ENCODE results near the gene CXXC5.

The CXXC5 gene

GRCh38 chr5:139651043-139651834 is 3.1 kb downstream of the CXXC5 start:
- no peak for DNase-seq (ENCODE audit: low read depth in 3 of 3)

DNA sequence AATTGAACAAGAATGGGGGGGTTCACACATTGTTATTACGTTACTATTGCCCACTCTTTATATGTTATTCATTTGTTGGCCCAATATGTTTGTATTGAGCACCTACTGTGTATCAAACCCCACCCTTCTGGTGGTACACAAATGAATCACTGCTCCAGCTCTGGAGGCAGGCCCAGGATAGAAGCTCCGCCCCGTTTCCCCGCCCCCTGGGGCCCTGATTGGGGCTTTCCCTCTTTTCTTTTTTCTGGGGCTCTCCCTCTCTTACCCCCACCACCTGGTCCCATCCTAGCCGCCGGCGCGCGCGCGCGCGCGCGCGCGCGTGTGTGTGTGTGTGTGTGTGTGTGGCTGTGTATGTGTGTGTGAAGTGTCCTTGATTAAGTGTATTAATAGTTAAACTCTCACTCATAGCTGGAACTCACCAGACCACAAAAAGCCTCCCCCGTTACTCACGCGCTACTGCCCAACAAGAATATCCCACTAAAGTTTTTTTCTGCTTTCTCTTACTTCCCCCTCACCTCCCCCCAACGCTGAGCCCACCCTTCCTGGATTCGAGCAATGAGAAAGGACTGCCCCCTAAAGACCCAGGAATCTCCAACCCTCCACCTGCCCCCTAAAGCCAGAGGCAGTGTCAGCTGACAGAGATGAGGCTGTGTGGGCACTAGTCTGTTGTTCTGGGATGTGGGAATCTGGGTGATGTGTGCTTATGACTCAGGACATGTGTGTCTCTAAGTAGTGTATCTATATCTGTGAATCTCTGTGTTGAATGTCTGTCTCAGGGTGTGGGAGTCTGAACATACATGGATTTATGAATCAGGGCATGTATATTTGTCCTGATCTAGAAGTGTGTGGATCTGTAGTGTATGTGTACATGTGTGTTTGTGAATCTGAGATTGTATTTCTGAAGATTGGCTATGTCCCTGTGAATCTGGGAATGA is 4.0 kb downstream of the CXXC5 start:
- DNase-seq (ENCODE audit: low read depth in 3 of 3): peak in 1 of 3 experiments; percentile 60

DNA sequence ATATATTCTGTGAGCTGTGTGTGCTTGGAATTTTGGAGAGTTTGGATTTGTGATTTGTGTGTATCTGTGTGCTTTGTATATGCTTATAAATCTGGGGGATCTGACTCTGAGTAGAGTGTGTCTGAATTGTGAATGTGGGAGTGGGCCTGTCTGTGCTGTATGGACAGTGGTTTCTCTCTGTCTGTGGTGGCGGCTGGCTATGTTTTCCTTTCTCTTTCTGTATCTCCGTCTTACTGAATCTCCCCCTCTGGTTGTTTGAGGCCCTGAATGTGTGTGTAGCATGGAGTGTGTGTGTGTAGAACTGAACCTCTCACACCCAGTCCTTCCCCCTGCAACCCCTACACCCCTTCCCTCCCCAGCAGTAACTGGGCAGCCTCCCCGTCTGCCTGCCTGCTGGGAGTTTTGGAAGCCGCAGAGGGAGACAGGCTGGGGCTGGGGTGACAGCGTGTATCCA is 4.7 kb downstream of the CXXC5 start:
- no peak for DNase-seq (ENCODE audit: low read depth in 3 of 3)

DNA sequence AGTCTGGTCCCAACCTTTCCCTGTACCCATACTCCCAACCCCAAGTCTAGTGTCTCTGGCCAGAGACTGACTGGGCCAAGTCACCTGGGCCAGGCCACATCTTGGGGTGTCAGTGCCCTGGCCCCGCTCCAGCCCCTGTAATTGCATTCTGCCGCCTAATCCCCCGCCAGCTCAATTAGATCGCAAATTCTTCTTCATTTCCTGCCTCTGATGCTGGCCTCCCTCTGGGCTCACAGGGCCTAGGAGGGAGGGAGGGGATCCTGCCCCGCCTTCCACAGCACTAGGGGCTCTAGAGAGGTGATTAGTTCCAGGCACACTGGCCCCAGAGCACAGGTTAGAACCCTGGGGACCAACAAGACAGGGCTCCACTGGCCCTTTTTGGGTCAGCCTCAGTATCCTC is 5.5 kb downstream of the CXXC5 start:
- DNase-seq (ENCODE audit: low read depth in 3 of 3): no peak

GRCh38 chr5:139654464-139654863 is 6.3 kb downstream of the CXXC5 start:
- DNase-seq (ENCODE audit: low read depth in 3 of 3): no peak

GRCh38 chr5:139654871-139655491 is 6.8 kb downstream of the CXXC5 start:
- DNase-seq (ENCODE audit: low read depth in 3 of 3): no peak

- DNase-seq (ENCODE audit: low read depth in 3 of 3): no peak
Observed at GRCh38 chr5:139655727-139656271, 7.7 kb downstream of the CXXC5 start.

- no peak for DNase-seq (ENCODE audit: low read depth in 3 of 3)
Observed at GRCh38 chr5:139657363-139658321, 9.5 kb downstream of the CXXC5 start.

DNA sequence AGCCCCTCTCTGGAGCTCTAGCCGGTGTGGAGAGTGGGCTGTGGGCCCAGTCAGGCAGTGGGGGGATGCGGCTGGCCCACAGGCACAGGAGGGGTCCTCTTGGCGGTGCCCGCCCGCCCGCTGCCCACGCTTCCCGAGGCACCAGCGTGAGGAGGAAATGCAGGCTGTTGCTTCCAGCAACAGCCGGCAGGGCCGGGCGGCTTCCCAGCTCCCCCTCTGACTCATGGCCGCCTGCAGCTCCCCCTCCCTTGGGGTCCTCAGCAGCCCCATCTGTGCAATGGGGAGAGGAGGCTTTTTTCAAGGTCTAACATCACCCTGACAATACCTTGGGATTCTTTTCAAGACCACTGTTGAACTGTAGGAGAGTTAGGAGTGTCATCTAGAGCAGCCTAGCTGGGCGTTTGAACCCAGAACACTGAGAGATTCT is 10.4 kb downstream of the CXXC5 start:
- no peak for DNase-seq (ENCODE audit: low read depth in 3 of 3)

DNA sequence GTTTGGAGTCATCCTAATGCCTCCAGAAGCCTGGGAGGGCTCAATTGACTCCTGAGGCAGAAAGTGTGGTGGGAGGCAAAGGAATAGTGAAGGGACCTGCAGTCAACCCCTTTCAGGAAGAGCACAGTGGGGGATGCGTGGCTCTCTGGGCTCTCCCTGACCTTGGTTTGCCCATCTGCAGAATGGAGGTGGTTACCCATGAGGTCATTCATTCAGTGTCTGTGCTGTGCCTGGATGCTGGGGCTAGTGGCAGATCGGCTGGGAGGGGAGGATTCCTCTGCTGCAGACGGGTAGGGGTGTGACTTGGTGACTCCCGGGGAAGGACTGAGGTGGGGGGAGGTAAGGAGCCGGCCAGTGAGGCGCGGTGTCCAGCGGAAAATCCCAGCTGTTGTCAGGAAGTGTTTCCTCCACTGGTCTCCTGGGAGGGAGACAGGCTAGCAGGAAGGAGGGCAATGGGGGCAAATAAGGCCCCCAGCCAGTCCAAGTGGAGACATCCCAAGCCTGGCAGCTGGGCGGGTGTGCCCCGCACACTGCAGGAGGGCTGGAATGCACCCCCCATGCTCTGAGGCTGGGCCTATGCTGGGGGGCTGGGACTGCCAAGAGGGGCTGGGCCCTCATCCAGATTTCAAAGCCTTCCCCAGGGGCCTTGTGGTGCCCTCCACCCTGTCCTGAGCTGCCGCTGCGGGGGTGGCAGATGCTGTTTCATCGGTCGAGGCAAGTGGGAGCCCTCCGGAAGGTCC is 10.9 kb downstream of the CXXC5 start:
- DNase-seq (ENCODE audit: low read depth in 3 of 3): no peak

DNA sequence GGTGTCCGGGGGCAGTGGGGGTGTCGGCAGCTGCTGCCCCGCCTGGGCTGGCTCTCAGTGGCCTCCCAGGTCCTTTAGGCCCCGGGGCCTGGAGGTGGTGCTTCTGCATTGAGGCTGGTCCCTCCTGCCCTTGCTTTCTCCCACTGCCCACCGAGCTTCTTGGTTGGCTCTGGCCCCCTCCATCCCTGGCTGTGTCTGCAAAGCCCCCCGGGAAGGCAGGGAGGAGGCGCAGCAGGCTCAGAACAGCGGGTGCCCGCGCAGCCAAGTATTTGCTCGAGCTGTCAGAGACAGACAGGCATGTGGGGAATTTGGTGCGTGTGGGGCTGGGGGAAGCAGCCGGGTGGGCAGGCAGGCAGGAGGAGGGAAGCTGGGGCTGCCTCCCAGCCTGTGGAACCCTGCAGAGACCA is 11.5 kb downstream of the CXXC5 start:
- no peak for DNase-seq (ENCODE audit: low read depth in 3 of 3)

DNA sequence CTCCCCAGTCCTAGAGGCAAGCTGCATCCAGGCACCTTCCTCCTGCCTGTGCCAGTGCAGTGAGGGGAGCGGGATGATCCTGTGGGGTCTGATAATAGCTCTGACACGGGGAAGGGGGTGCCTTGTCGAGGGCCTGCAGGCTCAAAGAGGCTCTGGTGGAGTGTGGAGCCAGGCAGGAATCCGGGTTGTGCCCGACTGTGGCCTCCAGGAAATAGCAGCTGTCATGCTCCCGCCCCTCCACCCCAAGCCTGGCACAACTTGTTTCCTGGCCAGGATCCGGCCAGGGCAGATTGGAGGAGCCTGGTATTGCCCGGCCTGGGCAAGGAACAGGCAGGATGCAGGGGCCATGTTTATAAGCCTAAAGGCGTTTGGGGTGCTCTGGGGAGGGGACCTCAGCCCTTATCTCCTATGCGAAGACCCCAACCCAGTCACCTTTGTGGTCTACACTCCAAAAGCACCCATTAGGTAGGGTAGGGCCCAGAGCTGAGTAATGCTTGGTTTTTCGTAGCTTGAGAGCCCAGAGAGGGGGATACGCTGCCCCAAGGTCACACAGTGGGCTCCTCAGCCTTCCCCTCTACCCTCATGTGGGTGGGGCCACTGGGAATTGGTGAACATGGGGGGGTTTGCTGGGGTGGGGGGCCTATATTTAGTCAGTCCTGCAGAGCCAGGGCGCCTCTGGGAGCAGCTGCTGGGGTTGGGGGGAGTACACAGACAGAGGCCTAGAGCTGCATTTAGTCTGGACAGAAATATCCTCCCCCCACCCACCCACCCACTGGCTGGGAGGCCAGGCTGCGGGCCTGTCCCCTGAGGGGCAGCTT is 12.2 kb downstream of the CXXC5 start:
- DNase-seq (ENCODE audit: low read depth in 3 of 3): no peak

DNA sequence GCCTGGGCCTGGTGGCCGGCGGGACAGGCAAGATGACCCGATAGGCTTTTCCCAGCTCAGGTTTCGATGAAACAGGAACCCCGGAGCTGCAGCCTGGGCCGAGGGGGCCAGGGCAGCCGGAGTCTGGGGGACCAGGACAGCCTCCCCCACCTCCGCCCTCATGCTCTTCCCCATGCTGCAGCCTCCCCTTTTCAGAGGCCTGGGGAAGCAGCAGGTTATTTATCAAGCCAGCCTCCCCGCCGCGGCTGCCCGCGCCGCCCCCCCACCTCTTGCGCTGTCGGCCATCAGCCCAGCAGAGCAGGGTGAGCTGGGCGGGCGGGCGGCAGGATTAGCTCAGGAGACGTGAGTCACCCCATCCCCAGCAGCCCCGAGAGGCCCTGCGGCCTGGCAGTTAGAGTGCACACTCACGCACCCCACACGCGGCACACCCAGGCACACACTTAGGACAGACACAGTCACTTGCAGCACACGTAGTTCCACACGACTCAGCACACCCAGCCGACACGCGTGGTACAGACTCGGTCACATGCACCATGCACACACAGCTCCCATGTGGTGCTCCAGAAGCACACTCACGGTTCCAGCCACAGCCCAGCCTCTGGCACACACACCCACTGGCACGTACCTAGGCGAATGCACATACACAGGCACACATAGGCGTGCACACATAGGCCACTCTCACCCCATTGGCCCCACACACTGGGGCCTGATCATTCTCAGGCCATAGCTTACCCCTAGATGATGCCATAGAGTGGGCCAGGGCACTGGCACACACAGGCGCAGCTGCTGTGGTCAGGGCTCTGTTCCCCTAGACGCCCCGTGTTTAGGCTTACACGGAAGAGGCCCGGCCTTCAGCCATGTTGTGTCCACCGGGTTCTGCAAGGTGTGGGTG is 13.0 kb downstream of the CXXC5 start:
- DNase-seq (ENCODE audit: low read depth in 3 of 3): no peak

DNA sequence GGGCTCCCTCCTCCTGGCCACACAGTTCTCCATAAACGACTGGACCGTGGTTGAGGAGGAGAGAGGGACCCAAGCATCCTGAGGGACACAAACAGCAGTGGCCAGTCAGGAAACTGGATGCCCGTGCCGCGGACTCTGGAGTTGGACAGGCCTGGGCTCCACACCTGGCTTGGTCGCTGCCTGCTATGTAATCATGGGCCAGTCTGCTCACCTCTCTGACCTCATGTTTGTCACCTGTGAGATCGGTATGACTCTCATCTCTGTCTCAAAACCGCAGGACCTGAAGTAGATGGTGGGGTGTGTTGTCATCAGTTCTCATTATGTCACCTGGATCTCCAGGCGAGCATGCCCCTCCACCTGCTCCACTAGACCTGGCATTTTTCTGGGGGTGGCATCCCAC is 14.5 kb downstream of the CXXC5 start:
- no peak for DNase-seq (ENCODE audit: low read depth in 3 of 3)

GRCh38 chr5:139663207-139664085 is 15.3 kb downstream of the CXXC5 start:
- no peak for DNase-seq (ENCODE audit: low read depth in 3 of 3)

DNA sequence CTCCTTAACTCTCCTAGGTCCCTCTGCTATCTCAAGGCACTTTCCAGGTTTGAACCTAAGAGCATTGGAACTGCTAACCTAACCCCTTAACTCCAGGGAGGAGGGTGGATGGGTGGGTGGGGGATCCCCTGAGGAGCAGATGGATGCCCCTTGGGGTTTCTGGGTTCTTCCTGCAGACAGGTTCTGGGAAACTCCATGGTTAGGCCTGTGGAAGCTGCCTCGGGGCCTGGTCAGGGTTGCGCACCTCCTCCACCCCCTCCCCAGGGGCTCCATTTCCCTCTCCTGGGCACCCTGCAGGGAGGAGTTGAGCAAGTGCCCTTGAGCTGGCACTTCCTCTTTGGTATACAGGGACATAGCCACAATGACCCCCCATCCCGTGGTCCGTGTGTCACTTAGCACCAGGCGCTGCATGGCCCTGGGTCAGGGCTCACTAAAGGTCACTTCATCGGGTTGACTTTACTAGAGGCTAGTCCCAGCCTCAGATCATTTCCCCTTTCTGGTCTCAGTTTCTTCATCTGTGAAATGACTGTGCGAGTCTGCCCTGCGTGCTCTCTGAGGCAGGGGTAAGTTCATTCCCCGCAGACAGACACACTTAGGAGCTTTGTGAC is 16.0 kb downstream of the CXXC5 start:
- no peak for DNase-seq (ENCODE audit: low read depth in 3 of 3)

Measured in stimulated activated CD4-positive, alpha-beta T cell treated with anti-CD3 and anti-CD28 coated beads, TNF-alpha, amount 100 ng/mL, for 24 hours (primary cell).